A172 (cell line): ENCODE data around the gene PAQR7. TPM values are rescaled to one million over a fixed set of nuclear protein-coding genes. Genes with fewer than 3 reads are reported as not detected.

Experiments used
- DNase-seq: peaks from one replicate; pipeline ENCODE4 v3.0.0-alpha.2; 2015; ENCODE audit warnings: low spot score
- total RNA-seq: library from RNA; depleted of rRNA; stranded (reverse); fragments of >200 nt; shearing (Covaris generic); gene quantifications from 2 replicates; pipeline ENCODE4 v1.2.3, GENCODE V29; 2014

PAQR7 gene
- total RNA-seq, 1 experiment from 2014 or later = 0.19 TPM

GRCh38 chr1:25873120-25873519, 2.4 kb downstream of the PAQR7 start:
- no peak for DNase-seq

GRCh38 chr1:25872713-25873112, 2.8 kb downstream of the PAQR7 start:
- DNase-seq = no peak

DNA sequence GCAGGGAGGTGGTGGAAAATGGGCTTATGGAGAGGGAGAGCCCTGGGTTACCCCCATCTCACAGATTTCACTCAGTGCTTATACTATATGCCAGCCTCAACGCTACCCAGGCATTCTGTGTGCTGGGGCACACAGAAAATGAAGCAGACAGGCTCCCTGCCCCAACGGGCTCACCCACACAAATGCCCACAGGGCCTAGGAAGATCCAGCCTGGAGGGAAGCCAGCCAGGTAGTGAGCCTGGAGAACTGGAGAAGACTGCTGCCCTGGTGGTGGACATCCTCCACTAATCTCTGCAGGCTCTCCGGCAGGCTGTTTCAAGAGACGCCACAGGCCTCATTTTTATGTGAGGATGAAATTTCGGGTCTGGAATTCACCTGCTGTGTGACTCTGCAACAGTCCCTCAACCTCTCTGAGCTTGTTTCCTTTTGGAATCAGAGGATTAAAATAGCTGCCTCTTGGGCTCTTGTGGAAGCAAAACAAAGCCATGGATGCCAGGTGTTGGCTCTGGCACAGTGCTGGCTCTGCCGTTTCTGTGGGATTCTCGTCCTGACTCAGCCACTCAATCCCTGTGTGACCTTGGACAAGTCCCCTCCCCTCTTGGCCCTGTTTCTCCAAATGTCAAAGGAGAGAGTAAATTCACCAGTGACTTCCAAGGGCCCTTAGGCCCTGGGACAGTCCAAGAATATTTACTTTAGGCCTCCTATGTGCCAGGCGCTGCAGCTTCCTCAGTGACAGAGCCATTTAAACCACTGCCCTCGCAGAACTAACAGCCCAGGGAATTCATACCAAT, 3.6 kb downstream of the PAQR7 start:
- no peak for DNase-seq

GRCh38 chr1:25871086-25871703, 4.3 kb downstream of the PAQR7 start:
- DNase-seq = no peak

DNA sequence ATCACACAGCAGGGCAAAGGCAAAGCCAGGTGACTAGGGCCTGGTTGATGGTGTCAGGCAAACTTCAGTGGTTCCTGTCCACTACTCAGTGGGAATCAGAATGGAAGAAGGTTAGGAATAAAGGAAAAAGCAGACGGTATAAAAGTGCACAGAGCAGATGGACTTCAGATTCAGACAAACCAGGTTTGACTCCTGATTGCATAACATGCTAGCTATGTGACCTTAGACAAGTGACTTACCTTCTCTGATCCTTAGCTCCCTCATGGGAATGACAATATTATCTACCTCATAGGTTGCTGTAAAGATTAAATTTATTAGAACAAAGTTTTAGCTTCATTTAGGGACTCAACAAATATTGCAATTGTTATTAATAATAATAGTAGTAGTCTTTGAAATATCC, 4.9 kb downstream of the PAQR7 start:
- DNase-seq = no peak

DNA sequence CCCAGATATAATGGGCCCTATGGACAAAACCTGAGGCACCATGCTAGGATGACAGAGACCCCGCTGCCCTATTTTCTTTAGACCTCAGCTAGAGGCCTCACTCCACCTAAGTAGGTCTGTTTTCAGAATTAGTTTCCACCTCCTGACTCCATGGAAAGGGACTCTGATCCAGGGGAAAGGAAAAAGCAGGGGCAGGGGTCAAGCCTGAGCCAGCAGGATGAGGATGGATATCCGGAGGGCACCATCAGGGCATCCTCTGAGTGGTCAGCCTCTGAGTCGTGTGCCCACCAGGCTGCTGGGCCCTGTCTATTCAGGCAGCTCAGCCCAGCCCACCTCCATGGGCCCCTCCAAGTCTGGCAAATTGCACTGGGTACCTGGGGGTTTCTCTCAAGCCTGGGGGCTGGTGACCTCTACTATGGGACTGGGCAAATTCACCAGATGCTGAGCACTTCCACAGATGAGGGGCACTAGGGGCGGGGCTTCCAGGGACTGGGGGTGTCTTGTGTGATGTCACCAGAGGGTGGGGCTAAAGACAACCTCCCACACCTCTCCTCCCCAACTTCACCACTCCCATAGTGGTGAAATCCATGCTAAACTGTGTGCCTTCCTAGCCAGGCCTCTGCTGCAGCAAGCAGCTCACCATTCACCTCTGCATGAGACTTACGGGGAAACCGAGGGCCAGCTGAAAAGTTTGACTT, 5.5 kb downstream of the PAQR7 start:
- no peak for DNase-seq

GRCh38 chr1:25867210-25867991, 8.1 kb downstream of the PAQR7 start:
- DNase-seq = no peak

DNA sequence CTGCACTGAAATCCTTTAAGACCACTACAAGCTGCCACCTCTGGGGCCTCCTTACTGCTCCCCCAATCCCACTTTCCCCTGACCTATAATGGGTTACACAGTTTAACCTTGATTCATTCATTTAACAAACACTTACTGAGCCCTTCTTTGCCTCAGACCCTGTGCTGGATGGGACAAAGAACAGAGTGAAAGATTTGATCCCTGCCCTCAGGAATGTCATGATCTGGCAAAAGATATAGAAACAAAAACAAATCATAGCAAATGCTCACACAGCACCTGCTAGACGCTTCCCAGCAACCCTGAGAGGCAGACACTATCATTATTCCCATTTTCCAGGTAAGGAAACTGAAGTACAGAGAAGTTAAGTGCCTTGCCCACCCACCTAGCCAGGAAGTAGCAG, 9.2 kb downstream of the PAQR7 start:
- DNase-seq = no peak

DNA sequence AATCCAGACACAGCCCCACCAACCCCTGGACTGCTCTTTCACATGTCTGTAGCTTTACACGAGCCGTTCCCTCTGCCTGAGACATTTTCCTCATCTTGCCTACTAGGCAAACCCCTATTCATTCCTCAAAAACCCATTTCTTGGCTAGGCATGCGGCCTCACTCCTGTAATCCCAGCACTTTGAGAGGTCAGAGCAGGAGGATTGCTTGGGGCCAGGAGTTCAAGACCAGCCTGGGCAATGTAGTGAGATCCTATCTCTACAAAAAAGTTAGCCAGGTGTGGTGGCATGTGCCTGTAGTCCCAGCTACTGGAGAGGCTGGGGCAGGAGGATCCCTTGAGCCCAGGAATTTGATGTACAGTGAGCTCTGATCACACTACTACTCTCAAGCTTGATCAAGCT, 11.1 kb downstream of the PAQR7 start:
- DNase-seq = no peak

- no peak for DNase-seq
Observed at GRCh38 chr1:25863486-25864262, 11.8 kb downstream of the PAQR7 start.

GRCh38 chr1:25862785-25863485, 12.6 kb downstream of the PAQR7 start:
- no peak for DNase-seq

- no peak for DNase-seq
Observed at GRCh38 chr1:25861316-25862286, 13.9 kb downstream of the PAQR7 start.

GRCh38 chr1:25858906-25859789, 16.4 kb downstream of the PAQR7 start, which contains the start of gene AUNIP:
Gene AUNIP, minus strand, starts transcription at chr1:25859457. Its CDS starts 100 bp downstream, at chr1:25859357.
- DNase-seq = peak; percentile 34

- DNase-seq = no peak
Observed at GRCh38 chr1:25858494-25858893, 17.0 kb downstream of the PAQR7 start.

DNA sequence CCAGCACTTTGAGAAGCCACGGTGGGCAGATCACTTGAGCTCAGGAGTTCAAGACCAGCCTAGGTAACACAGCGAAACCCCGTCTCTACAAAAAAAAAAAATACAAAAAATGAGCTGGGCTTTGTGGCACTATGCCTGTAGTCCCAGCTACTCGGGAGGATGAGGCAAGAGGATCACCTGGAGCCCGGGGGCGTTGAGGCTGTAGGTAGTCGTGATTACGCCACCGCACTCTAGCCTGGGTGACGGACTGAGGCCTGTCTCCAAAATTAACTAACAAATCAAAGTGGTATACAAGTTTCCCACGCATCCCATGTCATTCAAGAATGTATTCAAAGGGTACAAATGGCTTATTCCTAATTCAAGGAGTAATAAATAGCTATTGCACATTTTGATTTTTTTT, 18.7 kb downstream of the PAQR7 start:
- no peak for DNase-seq

DNA sequence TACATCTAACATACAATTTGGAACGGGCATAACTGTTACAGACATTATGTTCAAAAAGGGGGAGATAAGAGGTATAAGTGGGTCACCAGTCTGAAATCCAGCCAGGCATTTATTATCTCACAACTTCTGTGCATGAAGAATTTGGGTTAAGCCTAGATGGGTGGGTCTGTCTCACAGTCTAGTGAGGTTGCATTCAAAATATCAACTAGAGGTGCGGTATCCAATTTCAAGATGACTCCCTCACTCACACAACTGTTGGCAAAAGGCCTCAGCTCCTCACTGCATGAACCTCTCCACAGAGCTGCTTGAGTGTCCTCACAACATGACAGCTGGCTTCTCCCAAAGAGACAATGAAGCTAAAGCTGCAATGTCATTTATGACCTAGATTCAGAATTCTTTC, 21.0 kb downstream of the PAQR7 start:
- no peak for DNase-seq

DNA sequence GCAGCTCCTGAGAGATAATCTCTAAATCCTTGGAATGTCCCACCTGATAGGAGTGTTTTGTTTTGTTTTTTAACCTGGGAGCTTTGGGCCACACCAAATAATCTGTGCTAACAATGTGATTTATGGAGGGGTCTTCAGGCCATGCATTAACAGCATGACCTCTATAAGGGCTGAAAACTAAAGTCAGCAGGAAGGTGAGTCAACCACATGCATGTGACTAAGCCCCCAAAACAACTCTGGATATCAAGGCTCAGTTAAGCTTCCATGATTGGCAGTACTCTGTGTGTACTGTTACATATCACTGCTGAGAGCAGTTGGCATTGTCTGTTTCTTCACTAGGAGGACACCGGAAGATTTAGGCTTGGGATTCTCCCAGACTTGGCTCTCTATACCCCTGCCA, 27.0 kb downstream of the PAQR7 start:
- no peak for DNase-seq

DNA sequence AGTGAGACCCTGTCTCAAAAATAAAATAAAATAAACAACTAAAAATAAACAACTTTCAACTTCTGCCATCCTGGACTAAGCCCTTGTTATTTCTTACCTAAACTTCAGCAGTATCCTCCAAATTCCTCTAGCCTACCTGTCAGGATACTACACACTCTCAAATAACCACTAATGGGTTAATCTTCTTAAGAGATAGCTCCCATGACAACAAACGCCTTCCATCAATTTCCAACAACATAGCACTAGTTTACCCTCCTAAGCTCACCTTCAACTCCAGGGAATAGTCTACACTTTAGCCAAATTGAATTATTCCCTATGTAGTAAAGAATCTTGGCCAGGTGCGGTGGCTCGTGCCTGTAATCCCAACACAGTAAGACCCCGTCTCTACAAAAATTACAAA, 27.6 kb downstream of the PAQR7 start:
- DNase-seq = no peak
